Measurements from ENCODE around the gene PPIF.

The PPIF gene

GRCh38 chr10:79310911-79311573, 36.2 kb upstream of the PPIF start:
- no peak for TF ChIP-seq CTCF (conservative IDR thresholded peaks at IDR 0.05)
- H3K27ac ChIP-seq: no peak overlapping the region

DNA sequence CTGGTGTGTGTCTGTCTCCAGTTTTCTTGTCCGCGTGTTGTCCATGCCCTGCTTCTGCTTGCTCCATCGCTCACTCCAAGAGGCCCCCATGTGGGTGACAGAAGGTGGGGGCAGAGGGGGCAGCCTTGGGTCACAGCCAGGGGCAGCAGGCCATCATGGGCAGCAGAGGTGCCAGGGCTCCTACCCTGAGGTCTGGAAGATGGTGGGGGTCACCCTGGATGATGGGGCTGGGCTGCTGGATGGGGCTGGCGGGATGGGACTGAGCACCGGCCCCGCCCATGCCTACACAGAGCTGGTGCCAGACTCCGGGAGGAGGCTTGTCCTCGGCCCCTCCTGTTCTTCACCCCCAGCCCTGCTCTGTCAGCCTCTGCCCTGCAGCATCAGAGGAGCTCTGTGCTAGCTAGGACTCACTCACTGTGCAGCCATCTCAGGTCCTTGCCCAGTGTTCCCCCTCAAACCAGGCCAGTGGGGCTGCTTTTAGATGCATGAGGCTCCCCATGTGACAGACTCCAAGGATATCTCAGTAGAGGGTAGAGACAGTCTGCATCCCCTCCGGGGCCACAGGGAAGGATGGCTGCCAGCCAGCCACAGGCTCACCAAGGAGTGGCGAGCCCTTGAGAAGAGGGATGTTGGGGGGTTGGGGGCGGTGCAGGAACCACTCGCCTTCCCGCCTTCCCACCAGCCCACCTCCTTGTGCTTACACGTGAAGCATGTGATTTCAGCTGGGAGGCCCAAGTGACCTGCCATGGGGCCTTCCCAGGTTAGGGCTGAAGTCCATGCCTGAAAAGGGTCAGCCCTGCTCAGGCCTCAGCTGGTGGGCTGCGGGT, 35.5 kb upstream of the PPIF start:
- no peak overlapping the region for H3K27ac ChIP-seq
- TF ChIP-seq CTCF (conservative IDR thresholded peaks at IDR 0.05): no peak

DNA sequence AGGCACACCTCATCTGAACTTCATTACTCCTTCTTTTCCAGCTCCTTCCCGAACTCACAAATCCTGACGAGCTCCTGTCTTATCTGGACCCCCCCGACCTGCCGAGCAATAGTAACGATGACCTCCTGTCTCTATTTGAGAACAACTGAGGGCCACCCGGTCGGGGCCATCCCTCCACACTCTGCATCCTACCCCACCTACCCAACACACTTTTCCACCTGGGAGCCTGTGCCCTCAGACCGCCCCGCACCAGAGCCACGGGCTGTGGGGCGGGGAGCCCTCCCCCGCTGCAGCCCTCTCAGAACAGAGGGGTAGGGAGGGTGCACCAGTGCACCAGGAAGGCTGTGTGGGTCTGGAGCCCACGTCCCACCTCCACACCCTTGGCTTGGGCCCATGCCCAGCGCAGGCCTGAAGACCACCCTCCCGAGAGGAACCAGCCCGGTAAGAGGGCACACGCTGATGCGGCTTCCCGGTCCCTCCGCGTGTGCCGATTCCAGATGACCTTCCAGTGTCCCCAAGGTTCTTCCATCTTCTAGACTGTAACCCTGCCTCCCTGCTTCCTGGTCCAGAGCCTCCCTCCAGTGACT, 34.6 kb upstream of the PPIF start:
- TF ChIP-seq CTCF (conservative IDR thresholded peaks at IDR 0.05): no peak
- no peak overlapping the region for H3K27ac ChIP-seq

GRCh38 chr10:79313320-79313719, 33.9 kb upstream of the PPIF start:
- no peak overlapping the region for H3K27ac ChIP-seq
- TF ChIP-seq CTCF (conservative IDR thresholded peaks at IDR 0.05): no peak

DNA sequence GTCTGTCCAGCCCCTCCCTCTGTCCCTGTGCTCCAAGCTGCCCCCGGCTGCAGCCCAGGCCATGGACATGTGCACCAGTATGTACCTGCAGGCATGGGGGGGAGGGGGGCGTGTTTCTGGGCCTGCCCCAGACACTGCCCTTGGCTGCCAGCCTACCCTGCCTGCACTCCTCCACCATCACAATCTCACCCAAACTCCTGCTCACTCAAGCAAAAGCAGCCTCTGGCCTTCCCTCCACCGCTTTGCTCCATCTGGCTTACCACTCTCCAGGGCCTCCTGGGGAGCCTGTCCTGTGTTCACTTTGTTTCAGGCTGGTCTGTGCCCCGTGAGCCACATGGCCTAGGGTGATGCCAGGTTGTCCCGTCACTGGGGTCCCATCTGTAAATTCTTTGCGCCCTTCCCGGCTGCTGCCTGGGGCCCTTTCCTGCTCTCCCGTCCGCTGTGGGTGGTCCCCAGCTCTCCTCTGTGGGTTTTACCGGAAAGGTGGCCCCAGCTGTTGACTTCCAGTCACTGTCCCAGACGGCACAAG, 33.3 kb upstream of the PPIF start:
- no peak for TF ChIP-seq CTCF (conservative IDR thresholded peaks at IDR 0.05)
- H3K27ac ChIP-seq: no peak overlapping the region

GRCh38 chr10:79314761-79315601, 32.3 kb upstream of the PPIF start:
- TF ChIP-seq CTCF (conservative IDR thresholded peaks at IDR 0.05): no peak

More at GRCh38 chr10:79314761-79315601, 32.3 kb upstream of the PPIF start:
- H3K27ac ChIP-seq: no peak overlapping the region
